ENCODE data around the gene RIC8A.

- no peak for TF ChIP-seq CTCF (IDR thresholded peaks at IDR 0.05)
- TF ChIP-seq POLR2A (IDR thresholded peaks at IDR 0.05; ENCODE audit: low read depth) = no peak
- TF ChIP-seq POLR2AphosphoS5 (IDR thresholded peaks at IDR 0.05) = no peak
Measured at GRCh38 chr11:257766-258493, 50.4 kb downstream of the RIC8A start.
